ENCODE measurements around the gene IL17REL. TPM values are rescaled to one million over a fixed set of nuclear protein-coding genes. Genes with fewer than 3 reads are reported as not detected.

The IL17REL gene
- total RNA-seq, 1 donor from 2014 or later, result 0.17 TPM

DNA sequence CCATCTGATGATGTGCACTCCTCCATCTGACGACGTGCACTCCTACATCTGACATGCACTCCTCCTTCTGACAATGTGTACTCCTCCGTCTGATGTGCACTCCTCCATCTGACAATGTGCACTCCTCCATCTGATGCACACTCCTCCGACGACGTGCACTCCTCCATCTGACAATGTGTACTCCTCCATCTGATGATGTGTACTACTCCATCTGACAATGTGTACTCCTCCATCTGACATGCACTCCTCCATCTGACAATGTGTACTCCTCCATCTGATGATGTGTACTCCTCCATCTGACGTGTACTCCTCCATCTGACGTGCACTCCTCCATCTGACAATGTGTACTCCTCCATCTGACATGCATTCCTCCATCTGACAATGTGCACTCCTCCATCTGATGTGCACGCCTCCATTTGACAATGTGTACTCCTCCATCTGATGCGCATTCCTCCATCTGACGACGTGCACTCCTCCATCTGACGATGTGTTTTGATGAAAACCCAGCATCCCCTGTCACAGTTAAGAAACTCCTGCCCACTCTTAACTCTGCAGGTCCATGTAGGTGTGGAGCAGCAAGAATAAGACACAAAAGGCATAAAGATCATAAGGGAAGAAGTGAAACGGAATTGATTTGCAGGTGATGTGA, 9.7 kb upstream of the IL17REL start:
- DNase-seq, result no peak

DNA sequence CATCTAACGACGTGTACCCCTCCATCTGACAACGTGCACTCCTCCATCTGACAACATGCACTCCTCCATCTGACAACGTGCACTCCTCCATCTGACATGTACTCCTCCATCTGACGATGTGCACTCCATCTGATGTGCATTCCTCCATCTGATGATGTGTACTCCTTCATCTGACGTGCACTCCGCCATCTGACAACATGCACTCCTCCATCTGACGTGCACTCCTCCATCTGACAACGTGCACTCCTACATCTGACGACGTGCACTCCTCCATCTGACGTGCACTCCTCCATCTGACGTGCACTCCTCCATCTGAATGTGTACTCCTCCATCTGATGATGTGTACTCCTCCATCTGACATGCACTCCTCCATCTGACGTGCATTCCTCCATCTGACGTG, 8.0 kb upstream of the IL17REL start:
- DNase-seq, result no peak

DNA sequence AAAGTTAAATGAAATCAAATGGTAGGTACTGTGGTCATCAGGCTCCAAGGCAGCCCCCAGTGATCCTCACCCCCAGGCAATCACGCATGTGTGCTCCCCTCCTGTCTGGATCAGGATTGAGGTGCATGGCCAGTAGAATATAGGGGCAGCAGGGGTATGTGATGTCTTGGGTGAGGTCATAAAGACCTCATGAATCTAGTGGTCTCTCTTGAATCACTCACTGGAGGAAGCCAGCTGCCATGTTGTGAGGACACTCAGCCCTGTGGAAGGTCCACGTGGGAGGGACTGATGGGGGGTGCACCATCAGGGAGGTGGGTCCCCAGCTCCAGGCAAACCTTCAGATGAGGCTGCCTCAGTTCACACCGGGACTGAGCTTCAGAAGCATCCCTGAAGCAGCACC, 6.8 kb upstream of the IL17REL start:
- DNase-seq, result no peak

DNA sequence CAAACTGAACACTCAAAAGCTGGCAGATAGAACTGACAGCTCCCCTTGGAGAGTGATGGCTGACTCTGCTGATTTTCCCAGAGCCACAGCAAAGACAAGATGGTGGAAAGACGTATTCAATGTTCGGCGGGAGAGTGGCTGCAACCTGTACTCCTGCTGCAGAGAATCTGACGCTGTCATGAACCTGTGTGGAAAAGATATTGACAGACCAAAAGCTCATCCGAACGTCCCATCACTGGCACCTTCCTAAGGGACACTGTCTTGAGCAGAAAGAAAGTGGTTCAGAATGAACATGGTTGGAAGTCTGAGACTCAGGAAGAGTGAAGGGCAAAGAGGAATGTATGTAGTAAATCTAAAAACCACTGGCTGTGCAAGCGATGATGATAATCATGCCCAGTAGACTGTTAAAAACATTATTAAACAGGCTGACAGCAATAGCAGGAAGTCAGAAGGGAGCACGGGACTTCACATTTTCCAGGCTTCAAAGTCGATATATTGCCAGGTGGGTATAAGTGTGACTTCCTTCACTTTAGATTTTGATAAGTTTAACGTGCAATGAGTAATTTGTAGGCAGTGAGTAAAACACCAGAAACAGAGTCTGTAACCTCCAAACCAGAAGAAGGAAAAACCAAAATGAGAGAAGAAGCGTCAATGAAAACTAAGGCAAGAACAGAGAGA, 6.2 kb upstream of the IL17REL start:
- no peak for DNase-seq

DNA sequence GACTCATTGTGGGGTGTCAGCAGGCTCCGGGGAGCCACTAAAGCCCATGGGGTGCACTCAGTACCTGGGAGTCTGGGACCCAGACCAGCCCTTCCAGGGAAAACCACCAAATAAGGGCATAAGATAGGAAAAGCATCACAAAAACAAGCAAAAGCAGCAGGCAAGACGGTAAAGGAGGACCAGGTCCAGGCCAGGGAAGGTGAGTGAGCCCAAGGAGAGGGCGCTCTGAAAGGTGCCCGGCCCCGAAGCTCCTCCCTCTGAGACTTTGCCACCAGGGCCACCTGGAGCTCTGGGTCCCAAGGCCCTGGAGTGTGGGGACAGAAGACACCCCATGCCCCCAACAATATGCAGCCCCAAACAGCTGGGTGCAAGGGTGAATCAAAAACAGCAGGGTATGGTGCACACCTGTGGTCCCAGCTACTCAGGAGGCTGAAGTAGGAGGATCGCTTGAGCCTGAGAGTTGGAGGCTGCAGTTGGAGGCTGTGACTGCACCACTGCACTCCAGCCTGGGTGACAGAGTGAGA, 5.2 kb upstream of the IL17REL start:
- DNase-seq, result no peak

DNA sequence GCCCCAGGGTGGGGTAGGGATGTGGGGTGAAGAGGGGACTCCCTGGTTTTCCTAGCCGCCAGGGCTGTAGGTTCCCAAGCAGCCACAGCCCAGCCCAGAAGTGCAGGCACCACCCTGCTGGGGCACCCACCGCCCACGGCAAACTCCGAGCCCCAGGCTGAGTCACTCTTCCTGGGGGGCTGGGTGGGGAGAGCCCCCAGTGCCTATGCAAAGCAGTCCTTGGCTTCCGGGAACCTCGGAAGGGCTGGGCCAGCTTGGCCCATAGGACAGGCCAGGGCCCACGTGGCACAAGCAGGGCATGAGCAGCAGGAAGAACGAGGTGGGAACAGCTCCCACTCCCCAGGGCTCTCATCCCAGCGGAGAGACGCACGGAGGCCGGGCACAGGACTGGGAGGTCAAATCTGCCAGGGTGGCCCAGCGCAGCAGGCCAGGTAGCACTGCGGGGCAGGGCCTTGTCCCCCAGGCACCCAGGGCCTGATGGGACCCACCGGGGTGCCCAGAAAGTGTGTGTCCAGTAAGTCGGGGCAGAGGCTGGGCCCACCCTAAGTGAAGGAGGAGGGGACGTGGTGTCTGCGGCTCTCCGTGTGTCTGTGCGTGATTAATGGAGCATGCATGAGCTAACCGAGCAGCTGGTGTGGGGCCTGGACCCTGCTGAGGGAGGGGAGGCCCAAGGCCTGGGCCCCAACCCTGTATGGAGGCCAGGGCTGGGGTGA, 4.6 kb upstream of the IL17REL start:
- DNase-seq, result no peak

DNA sequence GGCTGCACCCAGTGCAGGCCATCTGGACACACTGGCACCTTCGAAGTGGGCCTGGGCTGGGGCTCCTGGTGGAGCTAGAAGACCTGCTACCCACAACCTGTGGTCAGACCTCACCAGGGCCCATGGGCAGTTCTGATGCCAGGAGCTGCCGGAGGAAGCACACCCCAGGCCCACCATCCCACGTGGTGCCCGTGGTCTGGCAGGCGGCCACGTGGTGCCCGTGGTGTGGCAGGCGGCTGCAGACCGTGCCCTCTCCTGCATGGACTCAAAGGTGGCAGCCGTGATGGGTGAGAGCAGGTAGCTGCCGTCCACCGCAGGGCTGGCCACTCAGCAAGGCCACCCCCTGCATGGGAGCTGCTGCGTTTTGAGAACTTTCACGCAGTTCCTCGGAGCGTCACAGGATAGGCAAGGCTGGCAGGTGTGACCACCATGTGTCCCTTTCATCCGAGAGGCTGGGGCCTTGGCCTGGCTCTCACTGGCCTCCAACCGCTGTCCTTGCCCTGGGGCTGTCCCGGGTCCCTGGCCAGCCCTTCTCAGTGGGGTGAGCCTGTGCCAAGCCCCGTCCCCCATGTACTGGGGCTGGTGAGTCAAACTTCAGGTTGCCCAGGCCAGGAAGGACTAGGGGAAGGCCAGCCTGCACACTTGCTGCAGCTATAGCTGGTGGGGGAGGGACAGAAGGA, 3.9 kb upstream of the IL17REL start:
- no peak for DNase-seq

DNA sequence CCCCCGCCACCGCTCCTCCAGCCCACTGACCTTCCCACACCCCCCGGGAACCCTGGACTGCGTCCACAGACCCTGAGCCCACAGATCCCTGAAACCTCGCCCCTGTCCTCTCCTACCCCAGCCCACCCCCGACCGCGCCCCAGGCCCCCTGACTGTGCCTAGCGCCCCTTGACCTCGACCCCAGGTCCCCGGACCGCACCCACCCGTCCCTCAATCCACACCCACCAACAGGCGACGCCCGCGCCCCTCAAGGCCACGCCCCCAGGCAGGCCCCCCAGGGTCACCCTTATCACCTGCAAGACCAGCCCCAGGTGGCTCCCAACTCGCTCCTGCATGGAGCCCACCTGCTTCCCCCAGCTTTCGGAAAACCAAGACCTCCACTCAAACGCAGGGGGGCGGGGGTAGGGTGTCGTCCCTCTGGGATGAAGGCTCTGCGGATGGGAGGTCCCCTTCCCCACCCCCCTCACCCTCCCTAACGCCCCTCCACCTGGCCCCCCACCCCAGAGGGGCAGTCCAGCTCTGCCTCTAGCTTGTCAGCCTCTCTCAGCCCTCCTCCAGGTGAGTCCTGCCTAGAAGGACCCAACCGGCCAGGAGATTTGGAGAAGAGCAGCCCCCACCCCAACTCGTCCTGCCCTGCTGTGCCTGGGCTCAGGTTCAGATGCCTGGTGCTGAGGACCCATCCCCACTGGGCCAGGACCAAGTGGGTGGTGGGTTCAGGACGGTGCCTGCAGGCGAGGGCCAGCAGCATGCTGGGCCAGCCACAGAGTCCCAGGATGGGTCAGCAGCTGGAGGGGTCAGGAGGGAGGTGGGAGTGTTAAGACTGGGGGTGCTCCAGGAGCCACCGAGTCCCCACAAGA, 3.1 kb upstream of the IL17REL start:
- DNase-seq, result no peak

DNA sequence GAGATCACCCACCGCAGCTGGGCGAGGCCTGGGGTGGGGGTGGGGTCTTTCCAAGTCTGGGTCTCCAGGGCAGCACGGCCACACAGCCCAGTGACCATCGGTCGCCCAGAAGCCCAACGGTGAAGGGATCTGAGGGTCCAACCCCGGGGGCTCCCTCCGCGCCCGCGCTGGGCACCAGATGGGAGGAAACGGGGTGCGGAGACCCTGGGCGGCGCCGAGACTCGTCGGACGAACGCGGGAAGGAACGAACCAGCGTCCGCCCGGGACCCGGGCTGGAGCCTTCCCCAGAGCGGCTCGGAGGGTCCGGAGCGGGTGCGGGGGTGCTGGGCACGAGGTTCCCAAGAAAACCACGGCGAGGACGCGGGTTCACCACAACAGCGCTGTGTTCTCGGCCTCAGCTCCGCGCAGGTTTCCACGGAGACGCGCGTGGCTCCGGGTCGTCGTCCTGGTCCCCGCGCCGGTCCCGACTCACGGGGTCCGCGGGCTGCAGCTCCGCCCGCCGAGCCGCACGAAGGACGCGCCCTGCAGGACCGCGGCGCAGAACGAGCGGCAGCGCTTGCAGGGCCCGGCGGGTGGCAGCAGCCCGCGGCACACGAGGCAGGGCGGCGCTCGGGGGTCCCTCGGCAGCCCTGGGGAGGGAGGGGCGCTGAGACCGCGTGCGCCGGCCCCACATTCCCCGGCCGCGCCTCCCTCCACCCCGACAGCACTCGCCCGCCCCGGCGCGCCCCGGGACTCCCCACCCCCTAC, 2.3 kb upstream of the IL17REL start:
- no peak for DNase-seq

DNA sequence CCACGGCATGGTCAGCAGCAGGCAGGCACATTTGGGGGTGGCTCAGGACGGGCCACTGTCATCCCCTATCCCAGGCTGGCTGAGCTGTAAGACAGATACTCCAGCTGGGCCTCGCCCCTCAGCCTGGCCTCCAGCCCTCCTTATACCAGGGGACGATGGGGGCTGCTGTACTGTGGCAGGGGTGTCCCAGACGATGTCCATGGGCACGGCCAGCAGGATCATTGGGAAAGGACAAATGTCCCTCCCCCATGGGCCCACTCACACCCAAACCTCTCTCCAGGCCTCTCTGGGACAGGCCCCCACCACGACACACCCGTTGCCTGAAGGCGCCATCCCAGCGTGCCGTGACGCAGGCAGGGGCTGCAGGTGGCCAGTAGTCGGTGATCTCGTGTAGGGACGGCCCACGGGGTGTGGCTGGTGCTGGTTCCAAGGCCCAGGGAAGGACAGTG, 1.5 kb upstream of the IL17REL start:
- no peak for DNase-seq

DNA sequence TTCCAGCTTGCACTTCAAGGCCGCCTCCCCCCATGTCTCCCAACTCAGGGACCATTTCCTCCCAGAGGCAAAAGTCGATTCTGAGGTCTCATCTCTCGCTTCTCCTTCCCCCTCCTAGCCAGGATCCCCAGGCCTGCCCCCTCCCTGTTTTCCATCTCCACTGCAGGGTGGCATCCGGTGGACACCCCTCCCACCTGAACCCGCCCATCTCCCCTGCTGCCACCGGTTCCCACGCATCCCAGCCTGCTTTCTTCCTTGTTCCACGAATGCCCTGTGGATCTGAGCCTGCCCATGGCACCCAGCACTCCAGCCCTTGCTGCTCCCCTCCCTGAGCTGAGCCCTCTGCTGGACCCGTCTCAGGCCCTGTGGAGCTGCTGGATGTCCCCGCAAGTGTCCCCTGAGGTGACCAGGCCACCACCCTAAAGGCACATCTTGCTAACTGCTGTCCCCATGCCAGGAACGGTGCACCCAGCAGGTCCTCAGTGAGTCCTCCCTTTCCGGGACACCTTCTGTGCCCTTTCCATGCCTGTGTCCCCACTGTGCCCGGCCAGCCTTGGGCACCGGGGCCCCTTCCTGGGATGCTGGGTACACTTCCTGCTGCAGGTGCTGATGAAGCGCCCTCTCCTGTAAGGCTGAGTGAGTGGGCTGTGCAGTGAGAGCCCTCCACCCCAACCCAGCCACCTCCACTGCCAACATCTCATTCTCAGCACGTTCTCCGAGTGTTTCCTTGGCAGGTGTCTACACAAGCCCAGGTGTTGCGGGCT, 936 bp downstream of the IL17REL start:
- no peak for DNase-seq

DNA sequence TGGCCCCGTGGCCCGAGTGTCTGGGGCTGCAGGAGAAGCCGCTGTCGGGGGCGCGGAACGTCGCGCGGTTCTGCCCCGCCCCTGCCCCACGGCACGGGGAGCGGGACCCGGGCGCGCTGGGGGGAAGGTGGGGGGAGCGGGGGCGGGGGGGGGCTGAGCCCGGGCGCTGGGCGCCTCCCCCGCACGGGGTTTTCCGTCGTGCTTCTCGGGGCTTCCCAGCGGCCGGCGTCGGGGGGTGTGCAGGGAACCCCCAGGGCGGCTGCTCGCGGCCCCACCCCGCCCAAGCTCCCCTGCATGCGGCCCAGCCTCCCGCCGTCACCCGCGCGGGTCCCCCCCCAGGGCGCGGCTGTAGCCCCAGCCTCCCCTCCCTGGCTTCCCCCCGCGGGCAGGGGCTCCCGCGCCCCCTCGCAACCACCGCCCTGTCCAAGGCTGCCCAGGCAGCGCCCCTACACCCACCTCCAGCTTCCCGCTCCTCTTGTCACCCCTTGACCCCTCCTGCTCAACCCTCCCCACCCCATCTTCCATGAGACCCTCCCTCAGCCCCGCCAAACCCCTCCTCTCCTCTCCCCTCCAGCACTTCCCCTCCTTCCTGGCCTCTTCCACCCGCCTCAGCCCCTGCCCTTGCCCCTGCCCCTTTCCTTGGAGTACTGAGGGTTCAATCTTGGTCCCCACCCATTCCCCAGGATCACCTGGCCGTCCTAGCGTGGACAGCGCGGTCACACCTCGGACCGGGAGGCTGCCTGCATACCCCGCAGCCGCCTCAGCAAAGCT, 1.7 kb downstream of the IL17REL start:
- no peak for DNase-seq

DNA sequence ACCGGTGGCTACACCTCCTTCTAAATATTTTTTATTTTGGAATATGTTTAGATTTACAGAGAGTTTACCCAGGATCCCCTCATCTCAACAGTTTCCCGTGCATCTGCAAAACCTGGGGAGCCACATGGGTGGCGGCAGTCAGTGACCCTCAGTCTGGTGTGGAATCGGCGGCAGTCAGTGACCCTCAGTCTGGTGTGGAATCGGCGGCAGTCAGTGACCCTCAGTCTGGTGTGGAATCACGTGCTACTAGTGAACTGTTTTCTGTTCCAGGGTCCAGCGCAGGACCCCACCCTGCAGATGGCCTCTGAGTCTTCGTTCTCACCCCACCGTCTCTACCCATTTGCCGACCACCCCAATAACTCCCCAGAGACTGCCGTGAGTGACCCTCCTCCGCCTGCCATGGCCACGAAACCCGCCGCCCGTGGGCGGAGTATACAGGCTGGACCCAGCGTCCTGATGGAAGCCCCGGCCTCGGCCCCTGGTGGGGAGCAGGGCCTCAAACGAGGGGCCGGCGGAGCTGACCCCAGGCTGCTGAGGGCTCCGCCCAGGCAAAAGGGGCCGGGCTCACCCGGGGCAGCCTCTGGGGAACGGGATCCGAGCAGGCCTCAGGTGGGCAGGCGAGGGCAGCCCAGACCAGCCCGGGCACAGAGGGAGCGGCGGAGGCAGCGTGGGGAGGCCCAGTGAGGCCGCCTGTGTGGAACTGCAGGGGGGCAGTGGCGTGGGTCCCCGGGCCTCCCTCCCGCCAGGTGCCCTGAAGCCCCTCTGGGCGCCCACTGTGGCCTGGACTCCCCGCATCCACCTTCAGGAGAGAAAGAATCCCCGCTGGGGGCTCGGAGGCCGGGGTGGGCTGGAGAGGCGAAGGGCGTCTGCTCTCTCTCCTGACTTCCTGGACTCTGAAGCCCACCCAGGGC, 2.5 kb downstream of the IL17REL start:
- DNase-seq, result no peak

DNA sequence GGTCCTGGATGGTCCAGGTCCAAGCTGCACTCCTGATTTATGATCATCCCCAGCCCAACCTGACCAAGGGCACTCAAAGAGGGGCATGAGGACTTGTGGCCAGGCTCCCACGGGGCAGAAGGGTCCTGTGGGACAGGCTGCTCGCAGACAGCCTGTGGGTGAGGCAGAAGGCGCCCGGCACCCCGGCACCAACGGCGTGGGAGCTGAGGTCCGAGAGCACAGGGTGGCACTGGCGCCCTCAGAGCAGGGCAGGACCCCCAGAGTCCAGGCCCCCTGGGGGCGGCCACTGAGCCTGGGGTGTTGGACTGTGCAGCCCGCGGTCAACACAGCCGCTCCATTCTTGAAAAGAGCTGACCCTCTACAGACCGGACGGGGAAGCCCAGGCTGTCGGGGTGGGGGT, 3.3 kb downstream of the IL17REL start:
- DNase-seq, result no peak

DNA sequence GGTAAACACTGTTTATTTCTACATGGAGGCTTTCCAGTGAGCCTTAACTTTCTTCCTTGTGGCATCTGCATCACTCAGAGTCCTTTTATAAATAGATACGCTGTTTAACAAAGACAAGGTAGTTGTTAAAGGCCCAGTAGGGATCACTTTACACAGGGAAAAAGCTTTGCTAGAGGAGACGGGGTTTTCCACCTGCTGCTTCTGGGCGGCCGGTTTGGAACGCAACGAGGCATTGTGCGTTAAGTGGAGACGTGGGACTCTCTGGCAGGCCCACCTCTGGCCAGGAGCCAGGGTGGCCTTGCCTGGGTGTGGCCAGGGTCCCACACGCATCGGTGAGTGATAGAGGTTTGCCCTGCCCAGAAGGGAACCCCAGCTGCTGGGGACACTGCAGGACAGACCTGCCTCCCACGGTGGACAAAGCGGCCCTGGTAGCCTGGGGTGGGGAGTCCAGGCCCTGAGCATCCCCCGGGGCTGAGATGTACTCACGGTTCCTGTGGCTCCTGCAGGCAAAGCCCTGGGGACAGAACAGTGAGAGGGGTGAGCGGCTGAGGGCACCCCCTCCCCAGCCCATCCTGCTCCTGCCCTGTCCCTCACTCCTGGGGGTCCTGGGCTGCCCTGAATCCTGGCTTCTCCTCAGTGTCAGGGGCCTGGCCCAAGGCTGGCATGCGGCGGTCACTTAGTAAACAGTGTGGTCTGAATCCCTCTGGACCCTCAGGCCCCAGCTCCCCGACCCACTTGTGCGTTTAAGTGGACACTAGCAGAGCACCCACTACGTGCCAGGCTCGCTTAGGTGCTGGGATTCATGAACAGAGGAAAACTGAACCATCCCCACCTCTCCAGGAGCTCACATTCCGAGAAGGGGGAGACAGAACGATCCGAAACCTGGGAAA, 4.2 kb downstream of the IL17REL start:
- no peak for DNase-seq

DNA sequence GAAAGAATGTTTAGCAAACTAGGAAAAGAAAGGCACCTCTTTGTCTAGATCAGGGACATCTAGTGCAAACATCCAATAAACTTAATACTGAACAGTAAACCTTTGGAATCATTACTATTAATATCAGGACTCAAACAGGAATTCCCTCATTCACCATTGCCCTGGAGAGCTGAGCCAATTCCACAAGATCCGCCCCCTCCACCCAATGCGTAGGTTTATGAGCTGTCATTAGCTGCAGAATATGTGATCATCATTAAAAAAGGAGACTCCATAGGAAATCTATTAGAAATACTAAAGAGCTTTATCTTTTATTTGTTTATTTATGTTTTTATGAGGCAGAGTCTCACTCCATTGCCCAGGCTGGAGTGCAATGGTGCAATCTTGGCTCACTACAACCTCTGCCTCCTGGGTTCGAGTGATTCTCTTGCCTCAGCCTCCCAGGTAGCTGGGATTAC, 5.5 kb downstream of the IL17REL start:
- no peak for DNase-seq

DNA sequence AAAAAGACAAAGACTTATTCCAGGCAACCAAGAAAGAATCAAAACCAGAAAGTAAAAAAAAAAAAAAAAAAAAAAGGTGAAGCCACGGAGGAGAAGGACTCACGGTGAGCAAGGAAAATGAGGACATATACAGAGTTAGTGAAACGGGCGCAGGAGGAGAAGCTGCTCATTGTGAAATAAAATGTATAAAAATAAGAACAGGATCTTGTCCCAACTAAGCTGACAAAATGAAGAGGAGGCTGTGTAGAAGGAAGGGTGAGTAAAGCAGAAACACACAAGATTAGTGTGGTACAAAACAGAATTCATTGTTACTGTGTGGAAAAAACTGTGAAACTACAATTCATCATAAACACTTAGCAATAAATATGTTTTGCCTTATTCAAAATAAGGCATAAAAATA, 7.6 kb downstream of the IL17REL start:
- no peak for DNase-seq

DNA sequence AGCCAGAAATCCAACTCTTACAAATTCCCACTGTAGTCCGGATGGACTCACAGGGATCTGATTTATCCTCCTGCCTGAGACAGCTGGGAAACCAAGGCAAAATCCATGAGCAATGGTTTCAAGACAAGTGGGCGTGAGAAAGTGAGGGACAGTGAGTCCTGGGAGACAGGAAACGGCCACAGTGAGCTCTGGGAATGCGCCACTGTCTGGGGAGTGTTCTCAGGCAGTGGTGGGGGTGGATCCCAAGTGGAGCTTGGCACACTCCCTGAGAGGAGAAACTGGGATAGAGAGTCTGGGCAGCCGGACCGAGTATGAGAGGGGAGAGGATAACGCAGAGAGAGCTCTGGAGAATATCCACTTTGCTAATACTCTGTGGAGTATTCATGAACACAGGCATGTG, 9.8 kb downstream of the IL17REL start:
- no peak for DNase-seq
